Erythroblast (primary cell): ENCODE data around the gene MAP4K1.
A peak's percentile ranks its signal among the peaks of the same experiment; 100 is the strongest.

ENCODE experiments used
- DNase-seq, 2 experiments: peaks; one replicate each; lab custom pipeline; 2025; lab: John Stamatoyannopoulos, UW
- GATA1 ChIP-seq: IDR thresholded peaks from 2 replicates; pipeline ENCODE4 v1.6.1; 2011; ENCODE audit warnings: low read depth, mild to moderate bottlenecking, control low read depth, low read length, moderate library complexity
- POLR2A ChIP-seq: IDR thresholded peaks from 2 replicates; pipeline ENCODE4 v1.6.1; 2011; ENCODE audit warnings: mild to moderate bottlenecking, low read length

Gene MAP4K1

DNA sequence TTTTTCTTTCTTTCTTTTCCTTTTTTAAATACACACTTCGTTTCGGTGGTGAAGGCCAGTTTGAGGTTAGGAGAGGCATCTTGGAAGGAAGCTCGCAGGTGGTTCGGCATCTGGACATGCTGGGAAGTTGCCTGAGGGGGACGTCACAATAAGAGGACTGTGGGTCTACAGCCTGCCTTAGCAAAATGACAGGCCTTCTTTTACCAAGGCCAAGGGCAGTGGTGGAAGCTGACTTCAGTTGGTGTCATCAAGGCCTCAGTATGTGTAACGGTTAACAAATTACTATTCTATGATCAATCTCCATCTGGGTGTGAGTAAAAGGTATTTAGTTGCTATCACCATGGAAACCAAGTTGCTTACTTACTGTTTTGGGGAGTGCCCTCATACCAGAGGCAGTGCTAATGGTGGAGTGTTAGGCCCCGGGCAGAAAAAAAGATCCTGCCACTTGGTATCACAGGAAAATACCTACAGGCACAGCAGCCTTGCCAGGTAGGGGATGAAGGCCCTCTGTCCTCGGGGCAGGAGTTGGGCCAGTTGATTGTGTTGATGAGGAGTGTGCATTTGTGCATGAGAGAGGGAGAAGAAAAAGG lies 40.0 kb upstream of the MAP4K1 start:
- TF ChIP-seq GATA1 (no peak), POLR2A (no peak)
- no peak for DNase-seq

DNA sequence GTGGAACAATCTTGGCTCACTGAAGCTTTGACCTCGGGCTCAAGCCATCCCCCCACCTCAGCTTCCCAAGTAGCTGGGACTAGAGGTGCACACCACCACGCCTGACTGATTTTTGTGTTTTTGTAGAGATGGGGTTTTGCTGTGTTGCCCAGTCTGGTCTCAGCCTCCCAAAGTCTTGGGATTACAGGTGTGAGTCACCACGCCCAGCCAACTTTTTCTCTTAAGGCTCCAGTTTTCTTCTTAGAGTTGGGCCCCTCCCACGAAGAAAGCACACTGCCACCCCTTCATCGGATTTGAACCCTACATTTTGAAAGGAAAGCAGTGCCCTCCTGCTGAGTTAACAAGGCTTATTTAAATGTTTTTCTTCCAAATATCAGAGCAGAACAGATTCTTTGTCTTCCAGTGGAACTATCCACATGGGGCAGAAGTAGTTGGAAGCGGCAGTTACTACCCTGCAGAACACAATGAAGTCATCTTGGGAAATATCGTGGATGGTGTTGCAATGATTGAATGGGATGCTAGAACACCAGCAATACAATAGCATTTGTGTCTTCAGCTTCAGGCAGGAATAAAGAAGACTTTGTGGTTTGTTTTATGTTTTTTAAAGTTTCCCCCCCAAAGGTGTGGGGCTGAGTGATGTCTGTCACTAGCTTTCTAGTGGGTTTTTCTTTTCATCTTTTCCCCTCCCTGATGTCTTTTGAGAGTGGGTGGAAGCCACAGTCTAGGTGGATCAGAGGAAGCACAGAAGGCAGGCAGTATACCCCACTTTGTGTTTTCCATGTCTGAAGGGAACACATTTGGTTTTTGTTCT lies 38.6 kb upstream of the MAP4K1 start:
- no peak for TF ChIP-seq POLR2A
- no peak for TF ChIP-seq GATA1
- no peak for DNase-seq

DNA sequence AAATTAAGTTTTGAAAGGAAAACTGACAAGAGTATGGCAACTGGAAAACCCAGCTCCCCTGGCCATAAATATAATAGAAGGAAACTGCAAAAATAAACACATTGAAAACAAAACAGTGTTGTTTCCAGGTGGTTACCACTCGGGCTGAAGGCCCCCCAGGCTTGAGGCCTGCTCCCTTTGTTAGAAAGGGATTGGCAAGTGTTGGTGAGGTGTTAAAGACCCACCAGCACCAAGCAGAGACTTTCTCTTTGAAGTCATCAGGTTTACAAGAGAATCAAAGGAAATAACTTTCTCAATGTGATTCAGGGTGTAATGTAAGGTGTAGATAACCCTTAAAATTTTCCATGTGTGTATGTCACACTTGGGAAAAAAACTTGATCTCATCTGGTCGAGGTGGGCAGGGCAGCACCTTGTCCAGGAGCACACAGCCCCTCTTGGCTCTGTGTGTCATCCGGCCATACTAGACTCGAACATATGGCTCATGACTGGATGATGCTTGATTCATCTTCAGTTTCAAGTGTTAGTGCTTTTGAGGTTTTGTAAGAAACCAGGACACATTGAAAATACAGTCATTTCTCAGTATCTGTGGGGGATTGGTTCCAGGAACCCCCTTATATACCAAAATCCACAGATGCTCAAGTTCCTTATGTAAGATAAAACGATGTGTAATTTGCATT lies 37.5 kb upstream of the MAP4K1 start:
- DNase-seq = no peak
- TF ChIP-seq POLR2A = no peak

DNA sequence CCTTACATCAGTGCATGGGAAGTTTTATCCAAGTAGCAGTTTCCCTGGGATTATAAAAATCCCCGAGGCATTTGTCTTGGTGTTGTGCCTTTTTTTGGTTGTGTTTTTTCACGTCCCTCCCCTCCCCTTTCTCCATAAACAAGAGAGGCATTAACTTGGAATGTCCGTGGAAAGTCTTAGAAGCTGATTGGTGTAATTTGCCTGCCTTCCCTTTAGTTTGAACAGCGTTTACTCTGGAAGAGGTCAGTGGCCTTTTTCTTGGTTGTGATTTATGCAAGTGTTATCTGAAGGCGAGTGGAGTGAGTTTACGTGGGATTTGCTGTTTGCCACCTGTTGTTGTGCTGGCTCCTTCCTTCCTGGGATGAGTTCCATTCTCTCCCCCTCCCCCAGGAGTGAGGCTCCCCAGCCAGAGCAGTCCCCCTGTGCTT lies 36.9 kb upstream of the MAP4K1 start:
- DNase-seq = no peak
- no peak for TF ChIP-seq GATA1
- TF ChIP-seq POLR2A = no peak

DNA sequence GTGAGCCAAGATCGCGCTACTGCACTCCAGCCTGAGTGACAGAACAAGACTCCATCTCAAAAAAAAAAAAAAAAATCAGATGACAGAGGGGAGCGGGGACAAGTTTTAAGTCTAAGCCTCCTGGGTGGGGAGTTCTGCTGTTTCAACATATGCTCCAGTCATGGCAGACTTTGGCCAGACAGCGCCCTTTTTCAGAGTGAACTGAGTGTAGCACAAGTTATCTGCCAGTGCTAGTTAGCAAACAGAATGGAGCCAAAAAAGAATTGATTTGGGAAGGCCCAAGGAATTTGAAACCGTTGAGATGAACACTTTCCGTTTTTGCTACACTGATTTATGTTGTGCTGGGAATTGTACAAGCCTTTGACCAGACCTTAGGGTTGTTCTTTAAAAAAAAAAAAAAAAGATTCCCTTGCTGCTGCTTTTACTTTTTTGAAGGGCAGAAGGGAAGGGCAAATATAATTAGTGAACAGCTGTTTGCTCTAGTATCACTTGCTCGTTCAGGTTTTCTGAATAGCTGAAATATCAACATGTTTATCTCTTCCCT lies 35.3 kb upstream of the MAP4K1 start:
- TF ChIP-seq GATA1 (no peak), POLR2A (no peak)
- DNase-seq = no peak

DNA sequence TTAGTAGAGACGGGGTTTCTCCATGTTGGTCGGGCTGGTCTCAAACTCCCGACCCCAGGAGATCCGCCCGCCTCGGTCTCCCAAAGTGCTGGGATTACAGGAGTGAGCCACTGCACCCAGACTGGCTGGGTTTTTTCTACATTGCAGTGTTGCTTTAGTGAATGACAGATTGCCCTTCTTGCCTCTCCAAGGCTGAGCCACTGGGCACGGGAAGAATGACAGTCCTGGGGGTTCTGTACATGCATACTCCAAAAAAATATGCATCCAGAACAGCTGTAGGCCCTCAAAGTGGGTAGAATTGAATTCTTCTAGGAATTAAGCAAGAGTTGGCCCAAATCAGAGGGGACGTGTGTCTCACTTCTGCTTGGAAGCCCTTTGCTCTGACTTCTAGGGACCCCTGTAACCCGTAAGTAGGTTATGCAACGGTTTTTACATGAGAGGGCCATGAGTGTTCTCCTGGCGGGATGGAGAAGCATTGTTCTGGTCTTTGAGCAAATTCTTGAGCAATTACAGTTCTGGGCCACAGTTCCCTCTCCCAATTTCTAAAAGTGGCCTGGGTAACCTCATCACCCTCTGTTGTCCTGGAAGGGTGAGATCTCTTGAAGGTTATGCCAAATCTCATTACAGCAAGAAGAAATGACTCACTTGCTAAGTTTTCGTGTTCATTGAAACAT lies 33.3 kb upstream of the MAP4K1 start:
- TF ChIP-seq POLR2A (no peak), GATA1 (no peak)
- DNase-seq = no peak

DNA sequence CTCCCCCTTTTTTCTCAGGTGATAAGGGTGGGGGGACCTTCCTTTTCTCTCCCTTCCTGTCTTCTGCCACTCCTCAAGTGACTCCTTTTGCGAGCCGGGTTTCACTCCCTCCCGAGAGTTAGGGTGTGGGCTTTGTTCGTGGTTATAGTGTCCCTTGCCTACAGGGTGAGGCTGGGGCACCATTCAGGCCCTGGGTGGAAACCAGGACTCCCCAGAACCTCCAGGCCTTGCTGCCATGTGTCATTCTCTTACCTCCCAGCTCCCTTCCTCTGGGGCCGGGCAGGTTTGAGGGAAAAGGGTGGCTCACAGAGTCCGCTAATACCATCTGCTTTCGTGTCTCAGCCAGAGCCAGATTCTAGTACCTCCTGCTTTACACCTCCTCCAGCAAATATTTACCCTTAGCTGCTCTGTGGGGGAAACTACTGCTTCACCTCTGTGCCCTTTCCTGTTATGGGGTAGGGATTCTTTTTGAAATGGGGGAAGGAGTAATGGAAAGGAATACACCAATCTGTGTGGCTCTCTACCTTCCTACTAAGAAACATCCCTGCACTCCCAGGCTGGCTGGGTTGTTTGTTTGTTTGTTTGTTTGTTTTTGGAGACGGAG lies 32.5 kb upstream of the MAP4K1 start:
- TF ChIP-seq GATA1 = no peak
- no peak for TF ChIP-seq POLR2A
- no peak for DNase-seq

DNA sequence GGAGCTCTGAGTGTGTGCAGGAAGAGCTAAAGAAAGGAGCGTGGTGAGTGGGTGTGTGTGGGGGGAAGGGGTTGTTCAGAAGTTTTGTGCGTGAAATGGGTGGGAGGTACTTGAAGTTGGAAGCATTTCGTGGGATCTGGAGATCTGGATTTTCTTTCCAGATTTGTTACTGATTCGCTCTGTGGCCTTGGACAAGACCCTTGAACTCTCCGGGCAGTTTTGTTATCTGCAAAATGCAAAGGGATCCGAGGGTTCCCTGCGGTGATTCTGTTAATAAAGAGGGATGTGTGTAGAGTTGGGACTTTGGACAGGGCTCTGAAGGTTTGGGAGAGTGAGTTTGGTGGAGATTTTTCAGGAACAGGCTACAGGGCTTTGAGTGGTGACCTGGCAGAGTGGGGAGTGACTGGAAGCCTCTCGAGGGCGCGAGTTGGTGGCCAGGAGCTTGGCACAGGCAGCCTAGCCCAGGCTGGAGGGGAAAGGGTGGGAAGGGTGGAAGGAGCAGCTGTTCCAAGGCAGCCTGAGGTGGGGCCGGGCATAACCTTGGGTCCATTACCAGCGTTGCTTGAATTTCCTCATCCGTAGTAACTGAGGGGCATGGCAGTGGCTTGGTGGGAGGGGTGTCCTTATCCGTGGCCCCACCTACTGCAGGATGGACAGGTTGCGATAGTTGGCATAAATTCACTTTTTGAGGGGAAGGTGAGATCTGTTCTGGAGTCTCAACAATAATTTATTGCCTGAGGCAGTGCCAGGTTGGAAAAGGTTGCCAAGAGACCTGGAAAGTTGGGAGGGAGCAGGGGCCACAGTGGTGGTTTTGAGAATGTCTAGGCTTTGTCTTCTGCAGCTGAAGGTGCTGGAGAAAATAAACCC lies 31.8 kb upstream of the MAP4K1 start:
- no peak for TF ChIP-seq GATA1
- TF ChIP-seq POLR2A = no peak
- DNase-seq = peak; percentile 41 to 62

DNA sequence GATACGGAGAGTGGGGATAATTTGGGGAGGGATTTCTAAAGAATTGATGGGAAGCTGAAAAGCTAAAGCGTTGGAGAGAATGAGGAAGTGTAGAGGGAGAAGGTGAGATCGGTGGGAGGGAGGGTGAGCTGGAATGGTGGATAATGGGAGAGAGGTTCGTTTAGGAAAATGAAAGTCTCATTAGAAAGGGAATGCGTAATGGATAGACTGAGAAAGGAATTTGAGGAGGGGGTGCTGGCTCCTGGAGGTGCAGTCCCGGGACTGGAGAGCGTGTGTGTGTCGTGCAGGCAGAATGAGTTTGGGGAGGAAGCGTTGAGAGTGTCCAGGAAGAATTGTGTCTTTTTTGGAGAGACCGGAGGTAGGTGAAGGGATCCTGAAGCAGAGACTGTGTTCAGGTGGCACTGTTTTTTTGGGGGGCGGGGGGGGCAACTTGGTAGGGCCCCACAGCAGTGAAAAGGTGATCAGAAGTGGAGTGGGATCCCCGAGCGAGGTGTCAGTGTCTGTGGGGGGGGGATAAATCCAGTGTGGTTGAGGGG lies 31.1 kb upstream of the MAP4K1 start:
- TF ChIP-seq POLR2A (no peak), GATA1 (no peak)
- DNase-seq = no peak

DNA sequence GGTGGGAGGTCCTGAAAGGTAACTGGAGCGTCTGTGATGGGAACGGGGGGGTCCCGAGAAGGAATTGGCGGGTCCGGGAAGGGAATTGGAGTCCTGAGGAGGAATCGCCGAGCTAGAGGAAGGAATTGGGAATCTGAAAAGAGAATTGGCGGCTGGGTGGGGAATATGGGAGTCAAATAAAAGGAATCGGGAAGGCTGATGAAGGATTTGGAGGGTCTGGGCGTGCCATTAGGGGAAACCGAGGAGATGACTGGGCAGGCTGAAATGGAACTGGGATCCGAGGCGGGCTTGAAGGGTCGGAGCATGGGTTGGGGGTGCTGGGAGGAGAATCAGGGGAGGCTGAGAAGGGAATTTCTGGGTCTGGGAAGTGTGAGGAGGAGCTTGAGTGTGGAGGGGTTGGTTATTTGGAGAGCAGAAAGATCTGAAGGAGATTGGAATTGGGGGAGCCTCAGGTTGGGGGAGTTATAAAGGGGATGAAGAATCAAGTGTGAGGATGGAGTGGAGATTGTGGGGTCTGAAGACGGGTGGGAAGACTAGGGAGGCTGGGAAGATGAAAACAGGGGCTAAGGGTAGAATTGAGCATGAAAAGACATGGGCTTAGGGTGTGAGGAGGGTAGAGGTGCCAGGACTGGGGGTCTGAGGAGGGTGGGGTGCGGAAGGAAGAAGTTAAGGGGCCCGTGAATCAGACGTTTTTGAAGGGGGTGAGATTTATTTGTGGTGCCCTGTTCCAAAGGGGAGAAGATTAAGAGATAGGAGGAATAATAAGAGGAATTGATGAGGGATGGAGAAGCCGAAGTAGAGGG lies 30.4 kb upstream of the MAP4K1 start:
- DNase-seq = peak in 1 of 2 experiments; percentile 54
- TF ChIP-seq POLR2A (no peak), GATA1 (no peak)

DNA sequence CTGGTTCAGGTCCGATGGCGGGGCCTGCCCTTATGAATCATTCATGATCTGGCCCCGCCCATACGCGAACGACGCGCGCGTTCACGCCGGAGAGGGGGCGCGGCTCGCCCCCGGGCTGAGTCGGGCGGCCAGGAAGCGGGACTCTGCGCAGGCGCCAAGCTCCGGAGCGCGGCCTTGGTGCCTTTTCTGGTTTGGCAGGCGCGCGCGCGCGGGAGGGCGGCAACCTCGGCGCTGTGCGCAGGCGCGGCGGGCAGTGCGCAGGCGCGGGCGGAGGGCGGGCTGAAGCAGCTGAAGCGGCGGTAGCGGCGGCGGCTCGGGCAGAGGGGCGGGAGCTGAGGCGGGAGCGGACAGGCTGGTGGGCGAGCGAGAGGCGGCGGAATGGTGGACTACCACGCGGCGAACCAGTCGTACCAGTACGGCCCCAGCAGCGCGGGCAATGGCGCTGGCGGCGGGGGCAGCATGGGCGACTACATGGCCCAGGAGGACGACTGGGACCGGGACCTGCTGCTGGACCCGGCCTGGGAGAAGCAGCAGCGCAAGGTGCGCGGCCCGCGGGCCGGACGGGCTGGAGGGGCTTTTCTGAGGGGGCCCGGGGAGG lies 29.7 kb upstream of the MAP4K1 start, which contains the start of gene ACTN4:
TSS of gene ACTN4 (plus strand) at position 282 of the 598 bp plus-strand sequence. CDS start at position 379, 97 bp downstream.
- no peak for TF ChIP-seq GATA1
- TF ChIP-seq POLR2A = peak; percentile 89
- peak; percentile 98 to 100 for DNase-seq
